ENCODE data around the gene CASKIN2. TPM values are rescaled to one million over a fixed set of nuclear protein-coding genes. Genes with fewer than 3 reads are reported as not detected.
"Not testable (repeated sequence)": the region's sequence is repeated elsewhere in the genome, so short reads cannot be mapped to it uniquely, and the experiment has no call there.

Gene CASKIN2
- polyA plus RNA-seq, 12 donors: 17.0 to 65.2 (median 20.7) TPM; not detected in 1

DNA sequence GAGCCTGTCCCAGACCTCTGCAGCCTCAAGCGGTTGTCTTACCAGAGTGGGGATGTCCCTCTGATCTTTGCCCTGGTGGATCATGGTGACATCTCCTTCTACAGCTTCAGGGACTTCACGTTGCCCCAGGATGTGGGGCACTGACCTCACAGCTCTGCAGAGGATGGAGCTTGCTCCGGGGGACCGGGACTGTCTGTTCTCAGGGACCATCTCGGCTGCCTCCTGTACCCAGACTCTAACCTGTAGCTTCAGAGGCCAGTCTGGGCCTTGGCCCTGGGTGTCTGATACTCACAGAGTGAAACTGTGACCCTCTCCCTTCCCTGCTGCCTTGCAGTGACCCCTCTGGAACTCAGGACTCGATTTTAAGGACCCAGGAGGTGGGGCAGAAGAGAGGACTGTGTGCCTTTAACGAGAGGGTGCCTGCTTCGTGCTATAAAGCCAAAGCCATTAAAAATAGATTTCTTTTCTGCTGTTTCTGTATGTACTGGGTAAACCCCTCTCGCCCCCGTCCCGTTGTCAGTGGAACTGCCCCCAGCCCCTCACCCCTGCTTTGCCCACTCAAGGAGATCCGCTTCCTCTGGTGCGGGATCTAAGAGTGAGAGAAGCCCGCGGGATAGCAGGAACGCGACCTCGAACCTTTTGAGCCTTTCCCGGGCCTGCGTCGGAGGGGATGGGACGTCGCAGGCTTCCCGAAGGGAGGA is 9.1 kb upstream of the CASKIN2 start:
- no peak for DNase-seq

- DNase-seq: no peak
Observed at GRCh38 chr17:75523647-75524046, 8.3 kb upstream of the CASKIN2 start.

GRCh38 chr17:75521951-75522727 is 6.8 kb upstream of the CASKIN2 start:
- DNase-seq: no peak

DNA sequence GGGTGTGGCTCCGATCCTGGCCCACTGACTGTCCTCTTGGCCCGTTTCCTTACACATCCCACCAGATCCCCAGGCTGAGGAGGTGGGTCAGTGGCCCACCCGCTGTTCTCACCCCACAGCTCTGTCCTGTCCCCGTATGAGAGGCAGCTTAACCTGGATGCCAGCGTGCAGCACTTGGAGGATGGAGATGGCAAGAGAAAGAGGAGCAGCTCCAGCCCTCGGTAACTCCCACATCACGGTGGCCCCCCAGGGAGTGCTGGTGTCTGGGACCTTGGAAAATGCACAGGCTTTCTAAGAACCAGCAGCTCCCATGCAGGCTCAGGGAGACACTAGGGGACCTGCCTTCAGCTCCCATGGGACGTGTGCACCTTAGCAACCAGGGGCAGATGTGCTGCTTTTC is 6.0 kb upstream of the CASKIN2 start:
- DNase-seq: no peak

- not testable (repeated sequence) for DNase-seq
Observed at GRCh38 chr17:75520413-75520812, 5.1 kb upstream of the CASKIN2 start.

GRCh38 chr17:75518983-75519537 is 3.7 kb upstream of the CASKIN2 start:
- no peak for DNase-seq

DNA sequence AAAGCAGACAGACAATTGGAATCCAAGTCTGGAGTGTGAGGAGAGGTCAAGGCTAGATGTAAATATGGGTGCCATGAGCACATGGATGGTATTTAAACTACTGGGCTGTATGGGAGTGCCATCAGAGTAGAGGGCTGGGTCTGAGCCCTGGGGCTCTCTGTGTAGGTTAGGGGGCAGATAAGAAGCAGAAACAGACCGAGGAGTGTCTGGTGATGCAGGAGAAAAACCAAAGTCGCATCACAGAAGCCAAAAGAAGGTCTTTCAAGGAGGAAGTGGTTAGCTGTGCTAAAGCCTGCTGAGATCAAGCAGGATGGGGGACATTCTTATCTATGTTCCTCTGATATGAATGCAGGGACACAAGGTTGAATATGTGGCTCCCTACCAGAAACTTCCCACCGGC is 2.9 kb upstream of the CASKIN2 start:
- DNase-seq: no peak

GRCh38 chr17:75517297-75517865 is 2.0 kb upstream of the CASKIN2 start:
- no peak for DNase-seq

DNA sequence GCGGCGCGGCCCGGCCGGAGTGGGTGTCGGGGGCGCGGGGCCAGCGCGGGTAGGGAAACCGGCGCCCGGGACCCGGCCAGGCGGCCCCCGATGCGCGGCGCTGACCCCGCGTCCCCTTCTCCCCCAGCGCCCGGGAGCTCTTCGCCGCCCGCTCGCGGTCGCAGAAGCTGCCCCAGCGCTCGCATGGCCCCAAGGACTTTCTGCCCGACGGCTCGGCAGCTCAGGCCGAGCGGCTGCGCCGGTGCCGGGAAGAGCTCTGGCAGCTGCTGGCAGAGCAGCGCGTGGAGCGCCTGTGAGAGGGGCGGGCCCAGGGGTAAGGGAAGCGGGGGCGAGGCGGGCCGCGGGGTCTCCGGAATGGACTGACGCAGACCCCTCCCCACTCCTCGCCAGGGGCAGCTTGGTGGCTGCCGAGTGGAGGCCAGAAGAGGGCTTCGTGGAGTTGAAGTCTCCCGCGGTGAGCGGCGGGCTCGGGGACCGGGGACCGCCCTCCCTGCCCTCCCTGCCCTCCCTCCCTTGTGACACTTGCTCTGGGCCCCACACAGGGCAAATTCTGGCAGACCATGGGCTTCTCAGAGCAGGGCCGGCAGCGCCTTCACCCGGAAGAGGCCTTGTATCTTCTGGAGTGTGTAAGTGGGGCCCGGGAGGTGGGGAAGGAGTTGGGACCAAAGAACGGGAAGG is 1.4 kb upstream of the CASKIN2 start:
- no peak for DNase-seq

- peak; percentile 93 for DNase-seq
Observed at GRCh38 chr17:75516255-75516618, 900 bp upstream of the CASKIN2 start, which contains the start of gene TSEN54. Gene TSEN54, plus strand, starts transcription at chr17:75516528. Its CDS starts 33 bp downstream, at chr17:75516561.

- no peak for DNase-seq
Observed at GRCh38 chr17:75514919-75515495, 330 bp downstream of the CASKIN2 start.

GRCh38 chr17:75514299-75514918 is 928 bp downstream of the CASKIN2 start:
- no peak for DNase-seq

GRCh38 chr17:75513641-75514000 is 1.7 kb downstream of the CASKIN2 start:
- DNase-seq: no peak

DNA sequence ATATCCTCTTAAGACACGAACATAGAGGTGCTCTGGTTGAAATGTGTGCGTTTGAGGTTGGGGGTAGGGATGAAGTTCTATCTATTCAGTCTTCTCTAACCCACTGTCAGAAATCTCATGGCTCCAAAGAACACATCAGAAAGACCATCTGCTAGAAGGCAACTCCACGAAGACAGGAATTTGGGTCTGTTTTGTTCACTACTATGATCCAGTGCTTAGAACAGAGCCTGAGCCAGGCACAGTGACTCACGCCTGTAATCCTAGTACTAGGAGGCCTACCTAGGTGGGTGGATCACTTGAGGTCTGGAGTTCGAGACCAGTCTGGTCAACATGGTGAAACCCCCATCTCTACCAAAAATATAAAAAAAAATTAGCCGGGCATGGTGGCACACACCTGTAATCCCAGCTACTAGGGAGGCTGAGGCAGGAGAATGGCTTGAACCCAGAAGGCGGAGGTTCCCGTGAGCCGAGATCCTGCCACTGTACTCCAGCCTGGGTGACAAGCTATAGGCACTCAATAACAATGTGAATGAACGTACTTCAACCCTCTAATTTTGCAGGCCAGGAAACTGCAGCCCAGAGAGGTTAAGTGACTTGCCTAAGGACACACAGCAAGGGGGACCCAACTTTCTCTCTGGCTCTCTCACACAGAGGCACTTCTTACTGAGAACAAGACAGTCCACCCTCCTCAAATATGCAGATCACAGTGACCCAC is 2.3 kb downstream of the CASKIN2 start:
- no peak for DNase-seq

- no peak for DNase-seq
Observed at GRCh38 chr17:75511610-75512575, 3.4 kb downstream of the CASKIN2 start.

GRCh38 chr17:75511270-75511609 is 4.1 kb downstream of the CASKIN2 start:
- DNase-seq: no peak

GRCh38 chr17:75509528-75510258 is 5.6 kb downstream of the CASKIN2 start:
- no peak for DNase-seq

DNA sequence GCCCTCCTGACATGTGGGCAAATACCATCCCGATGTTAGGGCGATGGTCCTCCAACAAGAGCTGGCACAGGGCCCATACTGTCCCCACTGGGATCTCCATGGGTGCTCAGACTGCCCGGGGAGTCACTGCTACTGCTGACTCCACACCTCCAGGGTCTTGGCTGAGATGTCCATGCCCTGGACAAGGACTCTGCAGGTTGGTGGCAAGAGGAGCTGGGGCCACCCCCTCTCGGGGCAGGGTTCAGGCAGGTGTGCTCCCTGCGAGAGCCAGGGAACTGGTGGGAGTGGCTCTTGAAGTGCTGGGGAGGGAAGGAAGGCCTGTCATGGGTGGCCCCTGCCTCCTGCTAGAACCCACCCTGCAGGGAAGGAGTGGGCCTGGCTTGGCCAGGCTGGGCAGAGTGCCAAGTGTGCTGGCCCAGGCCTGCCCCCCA is 6.4 kb downstream of the CASKIN2 start:
- DNase-seq: no peak
